Brain microvascular endothelial cell (primary cell): ENCODE measurements around the gene PRDM16.

Experiments
- DNase-seq: peaks from one replicate; pipeline ENCODE4 v3.0.0-alpha.2; 2020
- H3K27ac ChIP-seq: fragments of 250-450 bp; sonication (Bioruptor Pico); 2 replicates; pipeline ENCODE4 v1.5.1; 2020; ENCODE audit warnings: mild to moderate bottlenecking, moderate library complexity
- H3K27me3 ChIP-seq: fragments of 250-450 bp; sonication (Bioruptor Pico); replicated peaks from 2 replicates; pipeline ENCODE4 v1.5.1; 2020; ENCODE audit warnings: mild to moderate bottlenecking
- H3K36me3 ChIP-seq: fragments of 250-450 bp; sonication (Bioruptor Pico); replicated peaks from 2 replicates; pipeline ENCODE4 v1.5.1; 2020; ENCODE audit warnings: mild to moderate bottlenecking
- H3K4me3 ChIP-seq: 2 replicates; pipeline ENCODE4 v1.5.1; 2011; ENCODE audit warnings: low read depth, mild to moderate bottlenecking, control low read depth, low read length, moderate library complexity
- in situ Hi-C: cut with HindIII; loops from 2 replicates; pipeline ENCODE4 v1.10.0; 2017; ENCODE audit warnings: low sequenced_read_pairs, low pct_ligation_motif_present
- TF ChIP-seq, protein P1 (sequence below): IDR thresholded peaks from 2 replicates; pipeline ENCODE4 v1.5.1; 2011; ENCODE audit warnings: low read depth, mild to moderate bottlenecking, moderate library complexity, low read length, control low read depth, inconsistent platforms; ENCODE audit errors: missing control alignments

Gene PRDM16

DNA sequence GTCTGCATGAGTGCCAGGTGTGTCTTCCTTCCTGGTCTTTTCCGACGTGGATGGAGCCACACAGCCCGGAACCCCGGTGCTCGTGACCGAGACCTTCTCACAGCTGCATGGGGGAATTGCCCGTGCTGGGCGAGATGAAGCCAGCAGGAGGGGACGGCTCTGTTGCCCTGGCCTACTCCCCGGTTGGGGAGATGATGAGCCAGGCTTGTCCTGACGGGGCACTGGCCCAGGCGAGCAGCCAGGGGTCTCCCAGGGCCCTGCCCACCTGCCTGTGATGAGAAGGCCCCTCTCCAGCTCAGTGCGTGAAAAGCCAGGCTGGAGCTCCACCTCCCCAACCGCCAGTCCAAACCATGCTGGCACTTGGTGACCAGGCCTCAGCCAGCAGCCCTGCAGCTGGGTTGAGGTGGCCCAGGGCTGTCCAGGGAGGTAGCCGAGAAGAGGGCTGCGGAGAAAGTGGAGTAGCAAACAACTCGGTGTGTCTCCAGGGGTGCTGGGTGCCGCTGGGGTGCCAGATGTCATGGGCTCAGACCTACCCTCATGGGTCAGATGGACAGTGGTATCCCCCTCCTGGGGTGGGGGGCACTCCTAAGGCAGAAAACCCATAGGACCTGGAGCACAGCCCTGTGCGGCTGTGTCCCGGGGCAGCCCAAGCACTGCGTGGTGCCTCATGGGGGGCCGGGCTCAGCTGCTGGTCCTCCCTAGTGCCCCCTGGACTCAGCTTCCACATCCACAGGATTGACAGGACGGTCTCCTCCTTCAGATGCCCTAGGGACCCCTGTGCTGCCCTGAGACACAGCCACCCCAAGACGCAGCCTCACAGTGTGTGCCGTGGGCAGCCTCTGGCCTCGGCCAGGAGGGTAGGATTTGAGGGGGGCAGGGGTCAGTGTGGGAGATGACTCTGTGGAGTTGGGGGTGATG, 26.1 kb downstream of the PRDM16 start:
- in situ Hi-C loops = no loop called here
- Histone ChIP-seq H3K36me3 (no peaks in the 10 kb centered on the region), H3K27me3 (no peaks in the 10 kb centered on the region), H3K4me3 (no peak overlapping the region), H3K27ac (no peak overlapping the region)
- DNase-seq = no peak
- TF ChIP-seq, protein P1, sequence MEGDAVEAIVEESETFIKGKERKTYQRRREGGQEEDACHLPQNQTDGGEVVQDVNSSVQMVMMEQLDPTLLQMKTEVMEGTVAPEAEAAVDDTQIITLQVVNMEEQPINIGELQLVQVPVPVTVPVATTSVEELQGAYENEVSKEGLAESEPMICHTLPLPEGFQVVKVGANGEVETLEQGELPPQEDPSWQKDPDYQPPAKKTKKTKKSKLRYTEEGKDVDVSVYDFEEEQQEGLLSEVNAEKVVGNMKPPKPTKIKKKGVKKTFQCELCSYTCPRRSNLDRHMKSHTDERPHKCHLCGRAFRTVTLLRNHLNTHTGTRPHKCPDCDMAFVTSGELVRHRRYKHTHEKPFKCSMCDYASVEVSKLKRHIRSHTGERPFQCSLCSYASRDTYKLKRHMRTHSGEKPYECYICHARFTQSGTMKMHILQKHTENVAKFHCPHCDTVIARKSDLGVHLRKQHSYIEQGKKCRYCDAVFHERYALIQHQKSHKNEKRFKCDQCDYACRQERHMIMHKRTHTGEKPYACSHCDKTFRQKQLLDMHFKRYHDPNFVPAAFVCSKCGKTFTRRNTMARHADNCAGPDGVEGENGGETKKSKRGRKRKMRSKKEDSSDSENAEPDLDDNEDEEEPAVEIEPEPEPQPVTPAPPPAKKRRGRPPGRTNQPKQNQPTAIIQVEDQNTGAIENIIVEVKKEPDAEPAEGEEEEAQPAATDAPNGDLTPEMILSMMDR = no peak

DNA sequence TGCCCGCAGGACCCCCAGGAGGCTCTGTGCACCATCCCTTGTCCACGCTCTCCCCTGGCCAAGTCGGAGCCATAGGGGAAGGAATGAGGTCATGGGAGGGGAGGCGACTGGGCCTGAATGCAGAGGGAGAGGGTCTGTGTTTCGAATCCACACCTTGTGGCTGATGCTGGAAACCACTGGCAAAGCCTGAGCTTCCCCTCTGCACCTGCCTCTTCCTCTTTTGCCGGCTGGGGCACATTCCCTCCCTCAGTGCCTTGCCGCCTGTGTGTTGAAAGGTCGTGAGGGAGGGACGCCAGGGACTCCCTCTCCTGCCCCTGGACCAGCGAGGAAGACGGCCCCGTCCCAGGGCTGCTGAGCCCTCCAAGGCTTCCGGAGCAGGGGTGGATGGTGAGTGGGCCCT, 27.3 kb downstream of the PRDM16 start:
- H3K36me3 ChIP-seq = no peaks in the 10 kb centered on the region
- no peak for DNase-seq
- H3K27ac ChIP-seq = no peak overlapping the region
- no peaks in the 10 kb centered on the region for H3K27me3 ChIP-seq
- no peak overlapping the region for H3K4me3 ChIP-seq
- in situ Hi-C loops = no loop called here
- TF ChIP-seq, protein P1 = no peak

DNA sequence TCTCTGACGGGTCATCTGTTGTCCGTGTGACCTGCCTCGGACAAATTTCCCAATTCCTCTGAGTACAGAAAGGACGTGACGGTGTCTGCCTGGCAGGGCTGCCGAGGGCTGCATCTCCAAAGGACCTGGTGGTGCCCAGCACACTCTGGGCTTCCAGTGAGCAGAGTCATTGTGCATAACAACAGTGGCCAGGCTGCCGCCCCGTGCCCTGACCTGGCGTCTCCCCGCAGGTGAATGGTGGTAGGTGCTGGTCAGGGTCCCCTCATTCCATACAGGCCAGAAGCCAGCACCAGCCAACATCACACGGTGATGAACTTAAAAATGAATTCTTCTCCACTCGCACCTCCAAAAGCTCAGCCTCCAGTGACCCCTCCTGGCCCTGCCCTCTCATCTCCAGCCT, 28.2 kb downstream of the PRDM16 start:
- no peaks in the 10 kb centered on the region for H3K27me3 ChIP-seq

DNA sequence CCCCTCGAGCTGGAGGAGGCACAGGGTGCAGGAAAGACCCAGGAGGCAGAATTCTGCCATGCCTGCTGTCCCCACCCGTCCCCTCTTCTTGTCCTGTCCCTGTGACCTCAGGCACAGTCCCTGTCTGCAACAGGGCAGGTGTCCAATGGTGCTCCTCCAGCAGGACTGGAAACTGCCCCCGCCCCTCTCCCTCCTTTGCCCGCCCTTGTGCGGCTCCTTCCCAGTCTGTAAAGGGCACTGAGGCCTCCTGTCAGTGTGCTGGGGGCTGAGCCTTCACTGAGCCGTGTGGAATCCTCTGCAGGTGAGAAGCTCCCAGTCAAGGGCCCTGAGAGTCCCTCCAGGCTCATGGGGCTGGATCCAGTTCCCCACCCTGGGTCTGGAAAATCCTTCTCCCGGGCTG, 28.9 kb downstream of the PRDM16 start:
- Histone ChIP-seq H3K36me3 (no peaks in the 10 kb centered on the region), H3K27ac (no peak overlapping the region), H3K27me3 (no peaks in the 10 kb centered on the region), H3K4me3 (no peak overlapping the region)
- TF ChIP-seq, protein P1 = no peak
- DNase-seq = no peak
- in situ Hi-C loops = no loop called here

More for the DNA sequence above, 28.2 kb downstream of the PRDM16 start:
- no peak overlapping the region for H3K27ac ChIP-seq
- in situ Hi-C loops = no loop called here
- no peaks in the 10 kb centered on the region for H3K36me3 ChIP-seq
- no peak overlapping the region for H3K4me3 ChIP-seq
- no peak for DNase-seq
- TF ChIP-seq, protein P1 = no peak

DNA sequence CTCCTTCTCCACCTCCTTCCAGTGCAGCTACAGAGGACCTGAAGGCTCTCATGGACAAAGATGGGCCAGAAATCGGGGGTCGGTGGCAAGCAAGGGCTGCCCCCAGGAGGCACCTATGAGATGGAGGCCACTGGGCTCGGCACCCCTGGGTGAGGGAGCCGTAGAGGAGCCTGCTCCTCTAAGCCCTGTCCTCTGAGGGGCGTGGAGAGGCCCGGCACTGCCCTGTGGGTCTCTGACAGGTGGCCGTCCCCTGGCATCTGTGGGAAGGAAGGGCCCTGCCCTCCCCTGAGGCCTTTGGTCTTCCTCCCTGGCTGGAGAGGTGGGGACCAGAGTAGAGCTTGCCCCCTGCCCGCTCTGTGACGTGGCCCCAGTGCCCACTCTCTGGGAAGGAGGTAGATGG, 30.9 kb downstream of the PRDM16 start:
- DNase-seq = no peak
- H3K27ac ChIP-seq = no peak overlapping the region
- H3K4me3 ChIP-seq = no peak overlapping the region
- in situ Hi-C loops = no loop called here
- no peaks in the 10 kb centered on the region for H3K36me3 ChIP-seq
- no peaks in the 10 kb centered on the region for H3K27me3 ChIP-seq
- TF ChIP-seq, protein P1 = no peak
